ENCODE results near the gene TFB2M. TPM values are rescaled to one million over a fixed set of nuclear protein-coding genes. Genes with fewer than 3 reads are reported as not detected.

The TFB2M gene
- total RNA-seq, 3 donors from 2014 or later (not counting 1 experiment from before 2014, with no cell fraction given) = 13.4 to 15.1 (median 15.1) TPM

DNA sequence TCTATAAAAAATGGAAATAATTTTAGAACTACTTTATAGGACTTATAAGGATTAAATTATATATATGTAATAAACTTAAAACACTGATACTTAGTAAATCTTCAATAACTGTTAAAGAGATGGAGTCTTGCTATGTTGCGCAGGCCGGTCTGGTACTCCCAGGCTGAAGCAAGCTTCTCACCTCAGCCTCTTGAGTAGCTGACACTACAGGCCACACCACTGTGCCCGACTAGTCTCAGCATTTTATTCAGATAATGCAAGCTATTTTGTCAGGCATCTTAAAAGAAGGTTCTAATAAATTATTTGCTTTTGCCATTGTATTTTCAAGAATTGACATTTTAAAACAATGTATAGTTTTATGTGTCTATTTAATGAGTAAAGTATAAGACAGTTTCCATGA is 21.0 kb upstream of the TFB2M start:
- DNase-seq (no peak), ATAC-seq (no peak)
- TF ChIP-seq, protein P1, sequence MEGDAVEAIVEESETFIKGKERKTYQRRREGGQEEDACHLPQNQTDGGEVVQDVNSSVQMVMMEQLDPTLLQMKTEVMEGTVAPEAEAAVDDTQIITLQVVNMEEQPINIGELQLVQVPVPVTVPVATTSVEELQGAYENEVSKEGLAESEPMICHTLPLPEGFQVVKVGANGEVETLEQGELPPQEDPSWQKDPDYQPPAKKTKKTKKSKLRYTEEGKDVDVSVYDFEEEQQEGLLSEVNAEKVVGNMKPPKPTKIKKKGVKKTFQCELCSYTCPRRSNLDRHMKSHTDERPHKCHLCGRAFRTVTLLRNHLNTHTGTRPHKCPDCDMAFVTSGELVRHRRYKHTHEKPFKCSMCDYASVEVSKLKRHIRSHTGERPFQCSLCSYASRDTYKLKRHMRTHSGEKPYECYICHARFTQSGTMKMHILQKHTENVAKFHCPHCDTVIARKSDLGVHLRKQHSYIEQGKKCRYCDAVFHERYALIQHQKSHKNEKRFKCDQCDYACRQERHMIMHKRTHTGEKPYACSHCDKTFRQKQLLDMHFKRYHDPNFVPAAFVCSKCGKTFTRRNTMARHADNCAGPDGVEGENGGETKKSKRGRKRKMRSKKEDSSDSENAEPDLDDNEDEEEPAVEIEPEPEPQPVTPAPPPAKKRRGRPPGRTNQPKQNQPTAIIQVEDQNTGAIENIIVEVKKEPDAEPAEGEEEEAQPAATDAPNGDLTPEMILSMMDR (IDR thresholded peaks at IDR 0.05) = no peak
- Mint-ChIP-seq H3K9me3 (peaks cover 0 to 6% of the 10 kb centered on the region in 2 donors), H3K27ac (peak overlapping the region in 1 of 2 donors; percentile 29), H3K4me3 (no peak overlapping the region), H3K27me3 (ENCODE audit: low read depth in 2 of 2) (no peaks in the 10 kb centered on the region), H3K4me1 (peaks cover 28 to 45% of the 10 kb centered on the region in 2 donors), H3K36me3 (peaks cover 7% of the 10 kb centered on the region)
- intact Hi-C loops (cut with micrococcal nuclease) = no loop called here
- Histone ChIP-seq H3K4me3 (ENCODE audit: low read length) (no peak overlapping the region), H3K27ac (ENCODE audit: low read length) (no peak overlapping the region), H3K36me3 (ENCODE audit: control insufficient read depth, insufficient read depth, low read length) (peaks cover 26% of the 10 kb centered on the region), H3K4me1 (ENCODE audit: control insufficient read depth, insufficient read depth, low read length) (no peaks in the 10 kb centered on the region), H3K27me3 (ENCODE audit: control insufficient read depth, insufficient read depth, low read length) (no peaks in the 10 kb centered on the region), H3K9me3 (ENCODE audit: control insufficient read depth, insufficient read depth, low read length) (peaks cover 6% of the 10 kb centered on the region)
- whole genome bisulfite sequencing (ENCODE audit: insufficient coverage) = 84% methylated on average over 3 of the region's 3 CpGs

DNA sequence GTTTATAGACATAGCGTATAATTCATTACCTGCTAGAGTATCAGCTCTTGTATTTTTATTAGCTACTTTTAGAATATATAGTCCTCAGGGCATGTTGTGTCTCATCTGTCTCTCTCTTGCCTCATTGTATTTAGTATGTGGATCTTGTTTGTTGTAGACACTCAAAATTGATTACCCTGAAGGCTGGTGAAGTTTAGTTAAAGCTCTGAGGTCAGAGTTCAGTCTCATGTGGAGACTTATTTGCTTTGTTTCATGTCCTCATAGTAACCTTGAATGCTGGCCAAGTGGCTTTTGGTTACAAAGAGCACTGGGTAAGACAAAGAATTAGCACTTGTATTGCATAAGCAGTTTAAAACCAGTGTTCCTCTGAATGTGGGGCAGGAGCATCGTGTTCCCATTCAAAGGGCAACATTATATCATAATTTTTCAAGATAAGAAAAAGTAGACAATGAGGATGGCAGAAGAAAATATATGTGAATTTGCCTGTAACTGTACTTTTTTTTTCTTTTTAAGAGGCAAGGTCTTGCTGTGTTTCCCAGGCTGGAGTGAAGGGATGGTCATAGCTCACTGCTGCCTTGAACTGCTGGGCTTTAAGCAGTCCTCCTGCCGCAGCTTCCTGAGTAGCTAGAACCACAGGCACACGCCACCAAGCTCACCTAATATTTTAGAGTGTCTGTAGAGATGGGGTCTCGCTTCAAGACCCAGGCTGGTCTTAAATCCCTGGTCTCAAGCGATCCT is 17.6 kb upstream of the TFB2M start:
- H3K9me3 Mint-ChIP-seq = no peaks in the 10 kb centered on the region
- intact Hi-C loops (cut with micrococcal nuclease) = no loop called here
- peak overlapping the region; percentile 23 to 60 for H3K27ac Mint-ChIP-seq
- H3K27ac ChIP-seq (ENCODE audit: low read length) = no peak overlapping the region
- DNase-seq (no peak), ATAC-seq (no peak)
- TF ChIP-seq, protein P1 (IDR thresholded peaks at IDR 0.05) = no peak
- no peaks in the 10 kb centered on the region for H3K36me3 Mint-ChIP-seq
- H3K27me3 ChIP-seq (ENCODE audit: control insufficient read depth, insufficient read depth, low read length) = no peaks in the 10 kb centered on the region
- H3K4me1 ChIP-seq (ENCODE audit: control insufficient read depth, insufficient read depth, low read length) = no peaks in the 10 kb centered on the region
- peak overlapping the region; percentile 6 for H3K4me3 Mint-ChIP-seq
- peaks cover 19% of the 10 kb centered on the region for H3K36me3 ChIP-seq (ENCODE audit: control insufficient read depth, insufficient read depth, low read length)
- H3K4me3 ChIP-seq (ENCODE audit: low read length) = no peak overlapping the region
- no peaks in the 10 kb centered on the region for H3K9me3 ChIP-seq (ENCODE audit: control insufficient read depth, insufficient read depth, low read length)
- WGBS (ENCODE audit: insufficient coverage) = 79% methylated on average over 3 of the region's 6 CpGs
- H3K4me1 Mint-ChIP-seq = peaks cover 21 to 46% of the 10 kb centered on the region in 2 donors
- H3K27me3 Mint-ChIP-seq (ENCODE audit: low read depth in 2 of 2) = no peaks in the 10 kb centered on the region

DNA sequence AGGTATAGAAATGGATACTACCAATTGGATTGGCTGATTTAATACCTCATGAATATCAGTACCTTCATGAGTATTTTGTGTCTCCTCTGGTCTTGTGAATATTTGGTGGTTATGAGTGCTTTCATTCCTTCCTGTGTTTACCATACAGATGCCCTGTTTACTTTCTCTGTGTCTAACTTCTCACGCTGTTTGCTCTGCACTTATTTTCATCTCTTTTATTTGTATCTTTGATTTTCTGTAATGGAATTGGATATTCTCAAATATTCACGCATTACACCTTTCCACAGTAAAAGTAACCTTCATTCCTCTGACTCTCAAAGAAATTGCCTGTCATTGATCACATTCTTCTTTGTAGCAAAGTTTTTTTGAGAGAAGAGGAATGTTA is 17.0 kb upstream of the TFB2M start:
- Histone ChIP-seq H3K36me3 (ENCODE audit: control insufficient read depth, insufficient read depth, low read length) (peaks cover 19% of the 10 kb centered on the region), H3K9me3 (ENCODE audit: control insufficient read depth, insufficient read depth, low read length) (no peaks in the 10 kb centered on the region), H3K4me3 (ENCODE audit: low read length) (no peak overlapping the region), H3K27ac (ENCODE audit: low read length) (no peak overlapping the region), H3K27me3 (ENCODE audit: control insufficient read depth, insufficient read depth, low read length) (no peaks in the 10 kb centered on the region), H3K4me1 (ENCODE audit: control insufficient read depth, insufficient read depth, low read length) (peaks cover 4% of the 10 kb centered on the region)
- no peak for DNase-seq
- peak overlapping the region; percentile 23 to 60 for H3K27ac Mint-ChIP-seq
- intact Hi-C loops (cut with micrococcal nuclease) = no loop called here
- H3K9me3 Mint-ChIP-seq = no peaks in the 10 kb centered on the region
- no CpG with 5 or more reads among the region's 2 CpGs for WGBS (ENCODE audit: insufficient coverage)
- no peaks in the 10 kb centered on the region for H3K27me3 Mint-ChIP-seq (ENCODE audit: low read depth in 2 of 2)
- TF ChIP-seq, protein P1 (IDR thresholded peaks at IDR 0.05) = no peak
- peaks cover 24 to 50% of the 10 kb centered on the region in 2 donors for H3K4me1 Mint-ChIP-seq
- no peak for ATAC-seq
- no peaks in the 10 kb centered on the region for H3K36me3 Mint-ChIP-seq
- H3K4me3 Mint-ChIP-seq = no peak overlapping the region
